Common myeloid progenitor, CD34-positive (primary cell): ENCODE results near the gene RALB.

ENCODE experiments used
- CTCF ChIA-PET: fragments of 350-600 bp; sonication (Branson Sonifier 250); formaldehyde crosslinking; loops from one replicate; lab custom pipeline; 2021; ENCODE audit warnings: antibody characterized with exemption; lab: Charles Lee
- POLR2A ChIA-PET: fragments of 350-600 bp; sonication (Branson Sonifier 250); formaldehyde crosslinking; loops from one replicate; lab custom pipeline; 2021; ENCODE audit warnings: antibody characterized with exemption; lab: Charles Lee
- DNase-seq, 3 donors: peaks; one replicate each; pipeline versions ENCODE4 v3.0.0 to v3.0.0-alpha.2; 2013
- H3K27ac ChIP-seq, 2 experiments: 1 replicate in 1 of 2; 2 replicates in 1 of 2; pipeline ENCODE4 v1.7.0; 2013; ENCODE audit warnings: inconsistent platforms in 2 of 2, low read length in 2 of 2, mild to moderate bottlenecking in 2 of 2, low read depth in 1 of 2, moderate library complexity in 1 of 2; ENCODE audit not compliant: severe bottlenecking in 2 of 2, insufficient read depth in 1 of 2, poor library complexity in 1 of 2
- H3K27me3 ChIP-seq, 5 experiments: replicated peaks in 2 of 5; 1 replicate in 3 of 5; 2 replicates in 2 of 5; pipeline versions ENCODE4 v1.6.1 to v1.7.0; 2013; ENCODE audit warnings: low read length in 4 of 5, mild to moderate bottlenecking in 2 of 5, moderate library complexity in 2 of 5, inconsistent platforms in 1 of 5; ENCODE audit not compliant: insufficient read depth in 5 of 5, control insufficient read depth in 4 of 5
- H3K36me3 ChIP-seq, 4 experiments: 1 replicate in 2 of 4; 2 replicates in 2 of 4; pipeline versions ENCODE4 v1.6.1 to v1.7.0; 2013; ENCODE audit warnings: low read length in 3 of 4, control low read depth in 1 of 4, mild to moderate bottlenecking in 1 of 4; ENCODE audit not compliant: control insufficient read depth in 4 of 4, insufficient read depth in 4 of 4
- H3K4me1 ChIP-seq, 4 experiments: 1 replicate in 3 of 4; 2 replicates in 1 of 4; pipeline versions ENCODE4 v1.6.1 to v1.7.1; 2013; ENCODE audit warnings: low read length in 3 of 4, mild to moderate bottlenecking in 3 of 4, control low read depth in 1 of 4, inconsistent platforms in 1 of 4, moderate library complexity in 1 of 4; ENCODE audit not compliant: control insufficient read depth in 4 of 4, insufficient read depth in 4 of 4; ENCODE audit errors: control extremely low read depth in 1 of 4
- H3K4me3 ChIP-seq, 7 experiments: 1 replicate in 4 of 7; 2 replicates in 3 of 7; pipeline versions ENCODE4 v1.5.1 to v1.7.0; 2013; ENCODE audit warnings: mild to moderate bottlenecking in 7 of 7, low read length in 6 of 7, moderate library complexity in 6 of 7, inconsistent platforms in 2 of 7, low read depth in 2 of 7, control low read depth in 1 of 7; ENCODE audit not compliant: insufficient read depth in 4 of 7, control insufficient read depth in 1 of 7; ENCODE audit errors: extremely low read depth in 1 of 7
- H3K9me3 ChIP-seq, 5 experiments: 1 replicate in 4 of 5; 2 replicates in 1 of 5; pipeline versions ENCODE4 v1.6.1 to v1.7.1; 2013; ENCODE audit warnings: low read length in 4 of 5, mild to moderate bottlenecking in 2 of 5, inconsistent platforms in 1 of 5, low read depth in 1 of 5, moderate library complexity in 1 of 5; ENCODE audit not compliant: control insufficient read depth in 4 of 5, insufficient read depth in 2 of 5; ENCODE audit errors: control extremely low read depth in 1 of 5
- WGBS: methylation state at CpG from one replicate; pipeline ENCODE4 v1.1.5; 2013; ENCODE audit not compliant: insufficient coverage; 5-methylcytosine and 5-hydroxymethylcytosine counted together

The RALB gene

GRCh38 chr2:120224735-120225548 is 27.7 kb upstream of the RALB start:
- no peak overlapping the region for H3K4me3 ChIP-seq
- H3K9me3 ChIP-seq: peaks cover 0 to 5% (median 0%) of the 10 kb centered on the region in 5 experiments
- 97% methylated on average over 6 of the region's 9 CpGs for WGBS
- H3K27me3 ChIP-seq: no peaks in the 10 kb centered on the region
- no peak for DNase-seq
- ChIA-PET POLR2A (interaction anchor here (0.6 kb wide), 1 partner anchor 146 kb away, joined by 5 read pairs; no protein-coding TSS in a partner anchor), CTCF (interaction anchor here (1.4 to 1.5 kb wide), 3 partner anchors 39 to 88 kb away, joined by 3 to 6 read pairs (median 3); no protein-coding TSS in a partner anchor)
- peaks cover 3 to 65% (median 38%) of the 10 kb centered on the region in 4 experiments for H3K4me1 ChIP-seq
- peaks cover 0 to 16% (median 1%) of the 10 kb centered on the region in 4 experiments for H3K36me3 ChIP-seq
- no peak overlapping the region for H3K27ac ChIP-seq

GRCh38 chr2:120225549-120226065 is 27.0 kb upstream of the RALB start:
- Histone ChIP-seq H3K27ac (no peak overlapping the region), H3K36me3 (peaks cover 0 to 16% (median under 1%) of the 10 kb centered on the region in 4 experiments), H3K27me3 (no peaks in the 10 kb centered on the region), H3K4me1 (peaks cover 3 to 72% (median 43%) of the 10 kb centered on the region in 4 experiments), H3K4me3 (no peak overlapping the region), H3K9me3 (peaks cover 0 to 5% (median 0%) of the 10 kb centered on the region in 5 experiments)
- POLR2A ChIA-PET: interaction anchor here (0.6 kb wide), 1 partner anchor 147 kb away, joined by 5 read pairs; no protein-coding TSS in a partner anchor
- CTCF ChIA-PET: interaction anchor here (1.0 to 1.5 kb wide), 4 partner anchors 70 to 87 kb away, joined by 3 to 6 read pairs (median 4); no protein-coding TSS in a partner anchor
- WGBS: 96% methylated on average over 8 of the region's 9 CpGs
- no peak for DNase-seq

GRCh38 chr2:120226316-120226715 is 26.3 kb upstream of the RALB start:
- Histone ChIP-seq H3K4me1 (peaks cover 3 to 76% (median 47%) of the 10 kb centered on the region in 4 experiments), H3K27me3 (no peaks in the 10 kb centered on the region), H3K36me3 (peaks cover 0 to 11% (median 0%) of the 10 kb centered on the region in 4 experiments), H3K27ac (no peak overlapping the region), H3K4me3 (no peak overlapping the region), H3K9me3 (peaks cover 0 to 5% (median 0%) of the 10 kb centered on the region in 5 experiments)
- POLR2A ChIA-PET: no interaction called here
- peak in 2 of 3 donors; percentile 60 to 63 for DNase-seq
- 30% methylated on average over 8 of the region's 9 CpGs for WGBS
- CTCF ChIA-PET: interaction anchor here (1.0 to 1.4 kb wide), 2 partner anchors 69 to 86 kb away, joined by 3 to 4 read pairs; no protein-coding TSS in a partner anchor

GRCh38 chr2:120227111-120227991 is 25.3 kb upstream of the RALB start:
- ChIA-PET CTCF (interaction anchor here (0.9 to 2.0 kb wide), 11 partner anchors 22 to 453 kb away, joined by 3 to 24 read pairs (median 4); no protein-coding TSS in a partner anchor), POLR2A (no interaction called here)
- Histone ChIP-seq H3K27ac (no peak overlapping the region), H3K9me3 (peaks cover 0 to 2% (median 0%) of the 10 kb centered on the region in 5 experiments), H3K27me3 (no peaks in the 10 kb centered on the region), H3K4me1 (peaks cover 4 to 75% (median 51%) of the 10 kb centered on the region in 4 experiments), H3K4me3 (peak overlapping the region in 1 of 7 experiments; percentile 4), H3K36me3 (peaks cover 0 to 4% (median 0%) of the 10 kb centered on the region in 4 experiments)
- peak in 1 of 3 donors; percentile 40 for DNase-seq
- WGBS: 49% methylated on average over 14 of the region's 16 CpGs

GRCh38 chr2:120228503-120228902 is 24.1 kb upstream of the RALB start:
- ChIA-PET POLR2A (no interaction called here), CTCF (interaction anchor here (0.5 to 2.0 kb wide), 10 partner anchors 21 to 452 kb away, joined by 3 to 24 read pairs (median 4); no protein-coding TSS in a partner anchor)
- no peak overlapping the region for H3K27ac ChIP-seq
- no peak overlapping the region for H3K4me3 ChIP-seq
- H3K9me3 ChIP-seq: no peaks in the 10 kb centered on the region
- WGBS: 83% methylated on average over 3 of the region's 5 CpGs
- H3K27me3 ChIP-seq: no peaks in the 10 kb centered on the region
- peak in 2 of 3 donors; percentile 51 to 60 for DNase-seq
- peaks cover 11 to 80% (median 51%) of the 10 kb centered on the region in 4 experiments for H3K4me1 ChIP-seq
- H3K36me3 ChIP-seq: no peaks in the 10 kb centered on the region

GRCh38 chr2:120229341-120229740 is 23.3 kb upstream of the RALB start:
- POLR2A ChIA-PET: no interaction called here
- CTCF ChIA-PET: interaction anchor here (1.3 to 2.0 kb wide), 3 partner anchors 13 to 84 kb away, joined by 3 to 24 read pairs (median 6); no protein-coding TSS in a partner anchor
- H3K36me3 ChIP-seq: no peaks in the 10 kb centered on the region
- H3K27ac ChIP-seq: no peak overlapping the region
- H3K27me3 ChIP-seq: no peaks in the 10 kb centered on the region
- no peak for DNase-seq
- no peaks in the 10 kb centered on the region for H3K9me3 ChIP-seq
- WGBS: 95% methylated on average over 9 of the region's 10 CpGs
- peaks cover 8 to 73% (median 44%) of the 10 kb centered on the region in 4 experiments for H3K4me1 ChIP-seq
- no peak overlapping the region for H3K4me3 ChIP-seq
